Transverse colon (tissue), 4 donors: ENCODE results near the gene CCDC86.

Source experiments
- CTCF ChIP-seq, 5 experiments: fragments of 200-600 bp in 3 of 5; fragments of 450-650 bp in 2 of 5; sonication (generic) in 3 of 5; IDR thresholded peaks; 1 replicate in 2 of 5; 2 replicates in 3 of 5; pipeline ENCODE4 v1.5.1; 2016 to 2017; ENCODE audit warnings: antibody characterized with exemption in 5 of 5, inconsistent platforms in 3 of 5, mild to moderate bottlenecking in 2 of 5, moderate library complexity in 1 of 5
- POLR2AphosphoS5 ChIP-seq, 3 donors: sonication (generic); formaldehyde crosslinking; IDR thresholded peaks; one replicate each; pipeline ENCODE4 v1.6.1; 2016; ENCODE audit warnings: antibody characterized with exemption in 3 of 3

DNA sequence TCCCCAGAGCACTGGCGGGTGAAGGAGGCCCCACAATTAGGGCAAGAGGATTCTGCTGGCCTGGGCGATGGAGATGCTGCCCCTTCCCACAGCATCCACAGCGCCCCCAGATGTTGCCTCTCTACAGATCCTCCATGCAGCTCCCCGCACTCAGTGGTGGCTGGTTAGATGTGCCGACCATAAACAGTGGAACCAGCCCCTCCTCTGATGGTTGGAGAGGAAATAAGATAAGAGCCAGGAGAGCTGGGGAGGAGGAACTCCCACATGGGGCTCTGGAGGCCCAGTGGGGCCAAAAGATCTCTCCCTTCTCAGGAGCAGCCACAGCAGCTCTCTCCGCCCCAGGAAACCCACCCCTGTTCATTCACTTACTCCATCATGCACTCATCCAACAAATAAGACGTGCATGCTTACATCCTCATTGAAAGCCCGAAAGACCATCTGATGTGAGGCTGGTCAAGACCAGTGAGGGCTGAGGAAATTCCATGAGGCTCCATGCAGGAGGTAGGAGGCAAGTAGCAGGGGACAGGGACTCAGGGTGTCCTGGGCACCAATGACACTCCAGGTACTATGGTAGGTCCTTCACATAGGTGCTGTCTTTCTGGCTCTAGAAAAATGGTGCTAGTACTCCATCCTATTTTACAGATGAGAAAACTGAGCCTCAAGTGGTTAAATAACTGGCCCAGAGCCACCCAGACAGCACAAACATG lies 12.4 kb downstream of the CCDC86 start:
- TF ChIP-seq CTCF (IDR thresholded peaks at IDR 0.05) (no peak), POLR2AphosphoS5 (IDR thresholded peaks at IDR 0.05) (no peak)
